ENCODE results near the gene VIT.

Gene VIT, protein sequence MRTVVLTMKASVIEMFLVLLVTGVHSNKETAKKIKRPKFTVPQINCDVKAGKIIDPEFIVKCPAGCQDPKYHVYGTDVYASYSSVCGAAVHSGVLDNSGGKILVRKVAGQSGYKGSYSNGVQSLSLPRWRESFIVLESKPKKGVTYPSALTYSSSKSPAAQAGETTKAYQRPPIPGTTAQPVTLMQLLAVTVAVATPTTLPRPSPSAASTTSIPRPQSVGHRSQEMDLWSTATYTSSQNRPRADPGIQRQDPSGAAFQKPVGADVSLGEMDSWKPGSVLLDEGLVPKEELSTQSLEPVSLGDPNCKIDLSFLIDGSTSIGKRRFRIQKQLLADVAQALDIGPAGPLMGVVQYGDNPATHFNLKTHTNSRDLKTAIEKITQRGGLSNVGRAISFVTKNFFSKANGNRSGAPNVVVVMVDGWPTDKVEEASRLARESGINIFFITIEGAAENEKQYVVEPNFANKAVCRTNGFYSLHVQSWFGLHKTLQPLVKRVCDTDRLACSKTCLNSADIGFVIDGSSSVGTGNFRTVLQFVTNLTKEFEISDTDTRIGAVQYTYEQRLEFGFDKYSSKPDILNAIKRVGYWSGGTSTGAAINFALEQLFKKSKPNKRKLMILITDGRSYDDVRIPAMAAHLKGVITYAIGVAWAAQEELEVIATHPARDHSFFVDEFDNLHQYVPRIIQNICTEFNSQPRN
- 0 reads per million in 2 experiments for total RNA-seq

DNA sequence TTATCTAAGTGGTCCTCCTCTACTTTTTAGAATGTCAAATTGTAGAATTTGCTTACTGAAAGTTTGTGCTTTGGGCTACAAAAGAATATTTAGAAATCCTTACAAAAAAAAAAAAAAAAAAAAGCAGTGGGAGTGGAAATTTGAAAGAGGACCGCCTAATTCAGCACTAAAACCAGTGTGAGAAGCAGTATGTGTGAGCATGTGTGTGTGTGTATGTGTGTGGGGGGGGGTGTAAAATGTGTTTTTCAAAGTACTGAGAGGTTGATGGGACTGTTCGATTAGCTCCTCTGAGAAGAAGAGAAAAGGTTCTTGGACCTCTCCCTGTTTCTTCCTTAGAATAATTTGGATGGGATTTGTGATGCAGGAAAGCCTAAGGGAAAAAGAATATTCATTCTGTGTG, at the start of gene VIT:
TSS of gene VIT (plus strand) at position 175 of the 400 bp plus-strand sequence. CDS start 19,664 bp downstream, outside the sequence.
- no peak for DNase-seq (ENCODE audit: low read depth)

DNA sequence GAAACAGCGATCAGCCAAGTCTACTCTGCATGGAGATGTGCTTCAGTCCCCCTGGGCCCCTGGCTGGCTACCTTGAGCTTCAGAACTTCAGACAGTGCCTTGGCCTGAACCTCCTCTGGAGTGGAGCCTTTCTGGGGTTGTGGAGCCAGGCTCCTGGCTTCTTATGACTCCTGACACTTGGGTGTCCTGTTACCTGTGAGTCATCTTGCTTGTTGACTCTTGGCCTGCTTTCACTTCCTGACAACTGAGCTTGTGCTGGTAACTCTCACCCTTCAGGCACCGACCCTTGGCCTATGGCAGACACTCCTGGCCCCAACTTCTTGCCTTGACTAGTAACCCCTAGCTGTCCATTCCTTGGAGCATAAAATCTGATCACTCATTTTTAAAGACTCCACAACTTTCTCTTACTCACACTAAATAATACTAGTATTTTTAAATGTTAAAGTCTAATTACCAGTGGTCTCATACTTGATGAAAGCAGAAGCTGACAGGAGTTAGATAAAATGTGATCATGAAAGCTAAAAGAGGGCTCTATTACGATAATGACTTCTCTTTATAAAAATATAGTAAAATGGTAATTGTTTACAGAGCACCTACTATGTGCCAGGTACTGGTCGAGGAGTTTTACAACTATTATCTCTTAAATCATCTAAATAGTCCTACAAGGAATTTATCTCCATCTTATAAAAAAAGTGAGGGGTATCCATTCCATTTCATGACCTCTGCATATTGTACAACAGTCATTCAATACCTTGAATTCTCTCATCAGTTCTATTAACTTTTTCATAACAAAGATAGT, 46.3 kb upstream of the VIT start:
- no peak for DNase-seq (ENCODE audit: low read depth)

DNA sequence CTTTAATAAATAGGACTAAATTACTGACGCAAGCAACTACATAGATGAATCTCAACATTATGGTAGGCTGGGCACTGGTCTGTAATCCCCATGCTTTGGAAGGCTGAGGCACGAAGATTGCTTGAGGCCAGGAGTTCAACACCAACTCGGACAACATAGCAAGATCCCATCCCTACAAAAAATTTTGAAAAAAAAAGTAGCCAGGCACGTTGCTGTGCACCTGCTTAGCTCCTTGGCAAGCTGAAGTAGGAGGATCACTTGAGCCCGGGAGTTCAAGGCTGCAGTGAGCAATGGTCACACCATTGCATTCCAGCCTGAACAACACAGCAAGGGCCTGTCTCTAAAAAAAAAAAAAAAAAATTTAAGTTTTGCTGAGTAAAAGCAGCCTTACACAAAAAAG, 43.4 kb upstream of the VIT start:
- DNase-seq (ENCODE audit: low read depth): no peak

DNA sequence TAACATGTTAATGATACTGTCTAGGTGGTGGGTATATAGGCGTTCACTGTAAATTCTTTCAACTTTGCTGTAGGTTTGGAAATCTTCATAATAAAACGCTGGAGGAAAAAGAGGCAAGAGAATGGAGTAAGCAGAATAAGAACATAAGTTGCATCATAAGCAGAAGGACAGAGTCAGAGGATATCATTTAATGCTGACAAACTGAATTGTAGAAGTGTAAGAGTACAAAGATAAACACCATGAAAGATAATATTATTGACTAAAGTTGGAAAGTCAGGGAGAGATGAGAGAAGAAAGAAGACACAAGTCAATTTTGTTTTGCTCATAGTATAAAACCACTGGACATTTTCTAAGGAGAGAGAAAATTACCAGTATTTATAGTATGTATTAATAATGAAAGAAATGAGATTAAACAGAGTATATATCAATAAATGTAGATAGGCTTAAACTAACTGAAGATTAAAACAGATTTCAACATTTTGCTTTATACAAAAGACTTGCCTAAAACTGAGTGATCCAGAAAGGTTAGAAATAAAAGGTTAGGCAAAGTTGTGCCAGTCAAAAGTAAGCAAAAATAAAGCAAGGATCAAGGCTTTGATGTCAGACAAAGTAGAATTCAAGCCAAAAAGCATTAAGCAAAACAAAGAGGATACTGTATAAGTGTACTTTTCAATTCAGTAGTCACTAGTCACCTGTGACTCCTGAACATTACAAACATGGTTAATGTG, 42.4 kb upstream of the VIT start:
- DNase-seq (ENCODE audit: low read depth): no peak

DNA sequence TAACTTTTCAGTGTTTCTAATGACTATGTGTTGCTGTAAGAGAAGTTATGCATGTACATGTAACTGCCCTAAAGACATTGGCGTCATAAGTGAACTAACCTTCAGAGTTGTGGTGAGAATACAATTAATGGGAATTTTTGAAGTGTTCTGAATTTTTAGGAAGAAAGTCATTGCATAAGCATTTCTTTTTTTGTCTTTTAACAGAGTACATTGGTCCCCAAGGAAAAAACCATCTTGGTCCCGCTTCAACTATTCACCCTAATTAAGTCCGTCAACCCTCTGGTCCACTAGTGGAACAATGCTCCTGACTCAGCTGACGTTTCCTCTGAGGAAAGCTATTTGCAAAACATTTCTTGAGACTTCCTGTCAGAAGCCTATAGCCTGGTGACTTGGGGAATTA, 41.1 kb upstream of the VIT start:
- DNase-seq (ENCODE audit: low read depth): no peak

DNA sequence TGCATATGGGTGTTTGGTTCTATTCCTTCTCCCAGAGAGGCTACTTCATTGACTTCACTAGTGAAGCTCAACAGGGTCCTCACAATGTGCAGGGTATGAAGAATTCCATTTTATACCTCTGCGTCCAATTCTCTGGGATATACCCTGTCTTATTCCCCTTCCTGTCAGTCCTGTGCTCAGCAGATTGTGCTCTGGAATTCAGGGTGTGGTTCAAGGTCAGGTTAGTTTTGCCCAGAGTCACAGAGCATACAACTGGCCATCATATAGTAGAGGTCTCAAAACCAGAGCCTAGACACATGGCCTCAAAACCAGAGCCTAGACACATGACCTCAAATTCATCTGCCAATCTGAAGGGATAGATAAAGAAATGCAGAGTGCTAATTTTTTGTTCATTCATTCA, 38.8 kb upstream of the VIT start:
- DNase-seq (ENCODE audit: low read depth): no peak

DNA sequence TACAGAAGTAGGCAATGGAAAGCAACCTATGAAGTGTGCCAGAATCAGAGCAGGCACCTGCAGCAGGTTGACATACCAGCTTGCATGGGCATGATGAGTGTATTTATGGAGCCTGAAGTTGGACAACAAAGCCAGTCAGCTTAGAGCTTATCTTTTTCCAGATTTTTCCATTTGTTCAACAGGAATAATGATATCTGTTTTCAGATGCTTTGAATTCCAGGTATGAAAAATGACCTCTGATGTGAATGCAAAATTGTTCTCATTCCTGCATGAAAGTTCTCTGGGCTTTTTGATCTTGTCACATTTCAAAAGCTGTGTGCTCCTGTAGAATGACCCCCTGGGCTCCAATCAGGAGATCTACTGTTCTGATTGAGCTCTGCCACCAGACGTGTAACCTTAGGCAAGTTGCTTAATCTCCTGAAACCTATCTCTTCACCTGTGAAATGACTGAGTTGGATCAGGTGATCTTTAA, 38.2 kb upstream of the VIT start:
- no peak for DNase-seq (ENCODE audit: low read depth)

DNA sequence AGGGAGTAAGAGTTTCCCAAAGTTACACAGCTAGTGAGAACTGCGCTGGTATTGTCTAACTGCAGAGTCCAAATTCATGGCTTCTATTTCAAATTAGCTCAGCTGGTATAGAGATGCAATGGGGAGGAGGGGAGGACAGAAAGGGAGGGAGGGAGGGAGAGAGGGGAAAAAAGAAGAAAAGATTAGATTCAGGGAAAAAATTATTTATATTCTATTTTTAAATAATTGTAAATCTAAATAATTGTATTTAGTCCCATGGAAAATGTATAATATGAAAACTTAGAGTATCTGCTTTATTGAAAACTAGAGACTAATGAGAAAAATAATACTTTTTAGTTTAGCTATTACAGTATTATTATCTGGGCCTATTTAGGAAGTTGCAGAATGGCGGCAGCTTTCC, 37.3 kb upstream of the VIT start:
- DNase-seq (ENCODE audit: low read depth): no peak

DNA sequence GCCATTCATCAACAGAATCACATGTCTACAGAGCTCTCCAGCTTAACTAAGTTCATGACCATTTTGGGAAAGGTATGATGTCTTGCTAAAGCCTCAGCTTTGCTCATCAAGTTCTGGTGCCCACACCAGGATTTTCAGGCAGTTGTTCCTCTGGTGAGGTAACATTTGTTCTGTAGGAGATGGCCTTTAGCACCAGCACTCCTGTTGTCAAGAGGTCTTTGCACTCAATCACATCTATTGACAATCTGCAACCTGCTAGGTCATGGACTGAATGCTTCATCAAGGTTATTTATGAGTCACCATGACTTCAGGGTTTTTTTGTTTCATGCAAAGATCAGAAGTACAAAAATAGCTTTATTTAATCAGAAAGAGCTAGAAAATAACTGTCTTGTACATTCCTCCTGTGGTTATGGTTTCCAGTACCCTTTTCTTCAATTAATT, 36.6 kb upstream of the VIT start:
- no peak for DNase-seq (ENCODE audit: low read depth)

DNA sequence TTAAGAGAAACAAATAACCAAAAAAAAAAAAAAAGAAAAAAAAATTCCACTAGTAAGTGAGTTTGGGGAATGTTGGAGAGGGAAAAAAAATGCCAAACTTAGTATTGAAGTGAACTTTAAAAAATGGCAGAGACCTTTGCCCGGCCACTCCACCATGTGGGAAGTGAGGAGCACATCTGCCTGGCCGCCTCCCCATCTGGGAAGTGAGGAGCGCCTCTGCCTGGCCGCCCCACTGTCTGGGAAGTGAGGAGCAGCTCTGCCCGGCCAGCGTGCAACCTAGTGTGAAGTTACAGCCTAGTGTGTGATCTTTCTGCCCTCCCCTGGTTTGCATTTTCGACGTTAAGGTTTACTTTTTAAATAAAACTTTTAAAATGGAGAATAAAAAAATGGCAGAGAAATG, 33.9 kb upstream of the VIT start:
- DNase-seq (ENCODE audit: low read depth): no peak

DNA sequence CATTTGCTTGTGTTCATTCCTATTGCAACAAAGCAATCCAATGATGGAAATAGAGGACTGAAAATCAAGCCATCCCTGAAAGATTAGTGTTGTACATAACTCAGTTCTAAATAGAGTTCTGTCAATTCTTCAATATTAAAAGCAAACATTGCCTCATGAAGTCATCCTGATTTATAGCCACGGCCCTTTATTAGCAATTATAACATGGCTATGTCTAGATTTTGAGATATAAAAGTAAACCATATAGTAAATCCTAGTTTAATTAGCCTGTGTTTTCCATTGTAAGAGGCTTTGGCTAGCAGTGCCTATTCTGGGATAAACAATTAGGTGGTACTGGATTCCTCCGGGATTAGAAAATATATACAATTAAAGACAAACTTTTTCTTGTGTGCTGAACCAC, 33.2 kb upstream of the VIT start:
- no peak for DNase-seq (ENCODE audit: low read depth)

DNA sequence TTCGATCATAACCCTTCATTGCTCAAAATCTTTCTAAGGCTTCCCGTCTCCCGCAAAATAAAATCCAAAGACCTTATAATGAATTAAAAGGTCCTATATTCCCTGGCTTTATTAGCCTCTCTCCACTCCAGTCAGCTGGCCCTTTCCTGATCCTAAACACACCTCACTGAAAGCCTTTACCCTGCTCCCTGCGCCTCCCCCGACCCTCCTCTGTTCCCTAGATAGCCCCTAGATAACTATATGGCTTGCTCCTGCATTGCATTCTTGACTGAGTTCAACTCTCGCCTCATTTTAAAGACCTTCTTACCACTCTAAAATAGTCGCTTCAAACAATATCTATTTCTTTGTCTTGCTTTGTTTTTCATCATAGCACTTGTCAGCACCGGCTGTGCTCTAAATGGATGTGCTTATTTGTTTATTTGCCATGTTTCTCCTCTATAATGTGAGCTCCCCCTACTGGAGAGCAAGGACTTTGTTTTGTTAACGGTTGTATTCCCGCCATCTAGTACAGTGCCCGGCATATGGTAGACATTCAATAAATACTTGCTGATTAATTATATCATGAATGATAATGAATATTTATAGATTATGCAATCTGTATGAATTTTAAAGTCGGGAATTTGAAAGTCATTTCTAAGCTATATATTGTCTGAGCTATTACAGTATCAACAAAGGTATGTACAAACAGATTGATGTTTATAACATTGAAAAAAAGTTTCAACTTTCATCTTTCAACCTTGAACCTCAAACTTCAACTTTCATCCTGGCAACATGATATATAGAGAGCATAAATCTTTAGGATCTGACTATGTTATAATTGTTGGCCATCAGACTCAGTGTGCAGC, 32.4 kb upstream of the VIT start:
- no peak for DNase-seq (ENCODE audit: low read depth)

DNA sequence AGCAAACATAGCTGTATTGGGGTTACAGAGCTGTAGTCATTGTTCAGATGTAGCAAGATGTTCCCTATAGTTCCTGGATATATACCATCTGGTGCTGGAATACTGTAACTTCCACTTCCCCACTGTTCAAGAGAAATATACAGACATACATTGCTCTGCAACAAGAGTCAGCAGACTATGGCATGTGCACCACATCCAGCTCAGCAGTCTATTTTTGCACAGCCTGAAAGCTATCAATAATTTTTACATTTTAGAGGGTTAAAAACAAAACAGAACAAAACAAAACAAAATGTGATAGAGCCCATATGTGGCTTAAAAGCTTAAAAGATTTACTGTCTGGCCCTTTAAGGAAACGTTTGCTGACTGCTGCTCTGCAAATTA, 31.8 kb upstream of the VIT start:
- DNase-seq (ENCODE audit: low read depth): no peak

DNA sequence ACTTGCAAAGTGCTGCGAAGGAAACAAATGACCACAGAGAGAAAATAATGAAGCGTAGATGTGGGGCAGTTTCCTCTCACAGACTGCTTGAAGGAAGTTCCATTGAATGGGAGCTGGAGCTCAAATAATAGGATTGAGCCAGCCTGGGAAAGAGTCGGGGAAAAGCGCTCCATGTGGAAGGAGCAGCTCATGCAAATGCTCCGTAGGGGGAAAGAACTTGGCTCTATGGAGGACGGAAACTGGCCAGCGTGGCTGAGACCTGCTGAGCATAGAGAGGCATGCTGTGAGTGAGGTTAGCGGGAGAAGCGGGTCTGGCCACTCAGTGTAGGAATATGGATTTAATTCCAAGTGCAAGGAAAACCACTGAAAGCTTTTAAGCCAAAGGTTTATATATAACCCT, 28.6 kb upstream of the VIT start:
- DNase-seq (ENCODE audit: low read depth): no peak

DNA sequence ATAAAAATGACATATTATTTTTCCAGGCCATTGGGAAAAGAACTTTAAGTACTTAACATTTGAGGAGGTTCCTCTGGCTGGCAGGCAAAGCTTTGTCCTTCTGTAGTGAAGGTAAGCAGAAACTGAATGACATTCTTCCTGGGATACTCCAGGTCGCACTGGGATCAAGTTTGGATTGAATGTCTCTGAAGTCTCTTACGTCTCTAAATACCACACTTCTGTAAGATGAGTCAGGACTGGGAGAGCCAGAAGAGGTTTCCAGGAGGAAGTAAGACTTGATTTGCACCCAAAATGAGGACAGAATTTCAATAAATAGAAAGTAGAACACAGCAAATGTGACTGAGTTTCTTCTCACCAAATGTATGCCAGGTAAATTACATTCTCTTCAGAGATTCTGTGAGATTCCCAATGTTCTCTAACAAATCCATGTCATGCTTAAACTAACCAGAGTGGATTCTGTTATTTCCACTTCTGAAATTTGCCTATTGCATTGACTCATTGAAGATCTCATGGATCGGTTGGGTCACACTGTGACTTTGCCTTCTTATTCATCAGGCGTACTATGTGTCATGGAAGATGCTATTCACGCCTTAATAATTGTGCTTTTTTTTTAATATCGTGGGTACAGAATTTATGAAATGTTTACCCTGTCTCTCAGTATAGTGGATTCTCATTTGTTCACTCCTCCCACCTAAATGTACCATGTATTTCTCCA, 25.5 kb upstream of the VIT start:
- DNase-seq (ENCODE audit: low read depth): no peak

DNA sequence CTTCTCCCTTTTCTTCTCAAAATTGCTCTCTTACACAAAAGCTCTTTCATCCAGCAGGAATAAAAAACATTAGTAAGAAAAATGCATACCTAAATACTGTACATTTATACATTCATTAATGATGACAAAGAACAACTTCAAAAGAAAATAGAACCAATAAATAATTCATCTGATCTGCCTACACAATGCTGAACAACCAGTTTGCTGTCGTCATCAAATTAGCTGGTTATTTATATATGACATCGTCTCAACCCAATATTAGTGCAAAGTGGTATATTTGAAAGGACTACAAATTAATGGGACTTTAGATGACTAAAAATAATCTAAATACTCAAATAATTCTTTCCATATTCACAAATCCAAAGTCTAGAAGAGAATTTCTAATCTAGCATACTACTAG, 24.8 kb upstream of the VIT start:
- DNase-seq (ENCODE audit: low read depth): no peak

DNA sequence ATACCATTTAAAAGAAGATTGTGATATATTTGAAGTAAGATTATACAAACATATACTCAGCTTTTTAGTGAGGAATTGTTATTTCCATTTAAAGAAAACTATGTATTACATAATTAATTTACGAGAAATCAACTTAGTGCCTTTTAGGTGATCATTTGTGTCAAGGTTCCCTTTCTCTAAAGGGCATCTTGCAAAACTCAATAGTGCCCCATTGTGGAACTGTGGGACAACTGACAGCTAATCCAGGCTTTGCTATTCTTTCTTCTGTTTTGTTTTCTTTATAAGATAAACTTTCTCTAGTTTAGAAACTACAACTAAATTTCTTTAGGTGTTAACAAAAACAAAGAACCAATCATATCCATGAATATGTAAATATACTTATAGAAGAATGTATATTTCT, 24.3 kb upstream of the VIT start:
- DNase-seq (ENCODE audit: low read depth): no peak

DNA sequence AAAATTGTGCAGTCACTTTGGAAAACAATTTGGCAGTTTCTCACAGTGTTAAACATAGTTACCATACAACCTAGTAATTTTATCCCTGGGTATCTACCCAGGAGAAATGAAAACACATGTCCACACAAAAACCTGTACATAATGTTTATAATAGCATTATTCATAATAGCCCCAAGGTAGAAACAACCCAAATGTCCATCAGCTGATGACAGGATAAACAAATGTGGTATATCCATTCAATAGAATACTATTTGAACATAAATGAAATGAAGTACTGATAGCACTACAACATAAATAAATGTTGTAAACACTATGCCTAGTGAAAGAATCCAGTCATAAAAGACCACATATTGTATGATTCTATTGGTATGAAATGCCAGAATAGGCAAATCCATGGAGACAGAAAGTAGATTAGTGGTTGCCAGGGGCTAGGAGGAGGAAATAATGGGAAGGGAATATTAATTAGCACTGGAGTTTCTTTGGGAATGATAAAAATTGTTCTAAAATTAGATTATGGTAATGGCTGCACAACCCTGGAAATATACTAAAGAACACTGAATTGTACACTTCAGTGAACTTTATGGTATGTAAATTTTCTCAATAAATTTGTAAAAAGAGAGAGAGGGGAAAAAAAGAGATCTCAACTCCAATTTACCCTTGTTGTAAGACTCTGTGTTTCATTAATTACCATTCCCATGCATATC, 20.8 kb upstream of the VIT start:
- DNase-seq (ENCODE audit: low read depth): no peak

DNA sequence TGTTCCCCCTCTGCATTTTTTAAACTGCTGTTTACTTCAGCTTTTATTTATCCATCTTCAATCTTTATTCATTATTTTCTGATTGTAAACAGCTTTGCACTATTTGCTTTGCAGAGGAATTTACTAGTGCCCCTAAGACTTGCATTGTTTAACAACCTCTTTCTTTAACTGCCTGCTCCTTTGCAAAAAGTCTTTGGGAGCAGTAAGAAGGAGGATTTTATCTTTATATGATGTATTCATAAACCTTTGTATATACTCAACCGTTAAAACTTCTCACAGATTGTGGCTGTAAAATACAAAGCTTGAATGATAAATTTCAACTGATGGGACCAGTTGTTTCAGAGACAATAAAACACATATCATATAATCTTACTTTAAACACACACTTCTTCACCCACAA, 20.1 kb upstream of the VIT start:
- no peak for DNase-seq (ENCODE audit: low read depth)

DNA sequence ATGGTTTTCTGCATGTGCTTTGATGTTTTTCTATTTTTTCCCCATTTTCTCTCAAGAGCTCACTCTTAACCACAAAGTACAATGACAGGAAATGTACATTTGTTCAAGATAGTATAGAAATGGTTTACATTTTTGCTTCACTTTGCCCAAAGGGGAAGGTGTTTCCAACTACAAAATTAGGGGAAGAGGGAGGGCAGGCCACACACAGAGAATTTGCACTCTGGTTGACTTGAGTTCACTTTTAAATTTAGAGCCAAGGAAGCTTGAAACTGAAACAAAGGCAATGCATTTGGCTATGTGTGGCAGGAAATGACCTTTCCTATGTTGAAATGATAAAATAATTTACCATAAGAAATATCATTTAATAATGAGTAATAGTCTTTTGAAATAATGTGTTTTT, 19.1 kb upstream of the VIT start:
- DNase-seq (ENCODE audit: low read depth): no peak

All from T follicular helper cell (primary cell).